ENCODE data around the gene LRRC73.

DNA sequence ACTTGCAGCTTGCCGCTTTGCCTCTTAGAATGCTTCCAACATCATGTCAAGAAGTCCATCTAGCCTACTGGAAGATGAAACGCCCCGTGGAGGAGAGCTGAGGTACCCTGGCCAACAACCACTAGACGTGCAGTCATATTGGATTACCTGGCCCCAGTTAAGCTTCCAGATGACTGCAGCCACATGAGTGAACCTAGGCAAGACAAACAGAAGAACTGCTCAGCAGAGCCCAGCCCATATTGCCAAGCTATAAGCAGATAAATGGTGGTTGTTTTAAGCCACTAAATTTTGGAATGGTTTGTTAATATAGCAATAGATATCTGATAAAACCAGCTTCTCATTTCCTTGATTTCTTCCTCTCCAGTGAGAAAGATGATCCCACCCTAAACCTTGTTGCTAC is 50.1 kb downstream of the LRRC73 start:
- TF ChIP-seq EZH2 (IDR thresholded peaks at IDR 0.05) = no peak
- no peak for TF ChIP-seq POLR2AphosphoS5 (IDR thresholded peaks at IDR 0.05; ENCODE audit: borderline replicate concordance, low read depth, low read length)
